Naive thymus-derived CD4-positive, alpha-beta T cell (primary cell): ENCODE measurements around the gene GMDS. TPM values are rescaled to one million over a fixed set of nuclear protein-coding genes. Genes with fewer than 3 reads are reported as not detected.

Experiments used
- ATAC-seq: fragments of 150-1000 bp; cut with Tn5 transposase; 2 replicates; pipeline ENCODE4 v1.10.0; 2021; ENCODE audit warnings: mild to moderate bottlenecking, moderate library complexity
- CTCF ChIA-PET: fragments of 350-600 bp; sonication (Branson Sonifier 250); formaldehyde crosslinking; loops from one replicate; lab custom pipeline; 2021; ENCODE audit warnings: antibody characterized with exemption; lab: Charles Lee
- POLR2A ChIA-PET: fragments of 350-600 bp; sonication (Branson Sonifier 250); formaldehyde crosslinking; loops from one replicate; lab custom pipeline; 2021; ENCODE audit warnings: antibody characterized with exemption, inconsistent platforms; lab: Charles Lee
- DNase-seq, 9 donors: peaks; one replicate each; pipeline versions ENCODE4 v3.0.0 to v3.0.0-alpha.2; 2020 to 2022; ENCODE audit warnings: mixed read lengths in 1 of 9
- H3K27ac ChIP-seq: one replicate; pipeline ENCODE4 v1.7.0; 2013; ENCODE audit warnings: mild to moderate bottlenecking, low read depth, low read length, moderate library complexity
- H3K27me3 ChIP-seq, 2 donors: one replicate each; pipeline ENCODE4 v1.7.0; 2013; ENCODE audit warnings: low read length in 2 of 2, mild to moderate bottlenecking in 2 of 2, moderate library complexity in 2 of 2; ENCODE audit not compliant: control insufficient read depth in 2 of 2, insufficient read depth in 2 of 2
- H3K36me3 ChIP-seq, 3 experiments: 1 replicate in 2 of 3; 2 replicates in 1 of 3; pipeline ENCODE4 v1.7.0; 2013; ENCODE audit warnings: low read length in 3 of 3, mild to moderate bottlenecking in 3 of 3, moderate library complexity in 1 of 3; ENCODE audit not compliant: insufficient read depth in 3 of 3, control insufficient read depth in 2 of 3
- H3K4me1 ChIP-seq, 2 donors: one replicate each; pipeline ENCODE4 v1.7.0; 2013; ENCODE audit warnings: low read length in 2 of 2, mild to moderate bottlenecking in 2 of 2, moderate library complexity in 1 of 2; ENCODE audit not compliant: control insufficient read depth in 2 of 2, insufficient read depth in 2 of 2
- H3K4me3 ChIP-seq: 2 replicates; pipeline ENCODE4 v1.7.0; 2013; ENCODE audit warnings: mild to moderate bottlenecking, low read length
- H3K9me3 ChIP-seq, 3 experiments: 1 replicate in 2 of 3; 2 replicates in 1 of 3; pipeline ENCODE4 v1.7.0; 2013; ENCODE audit warnings: low read length in 3 of 3; ENCODE audit not compliant: control insufficient read depth in 2 of 3
- H3K27ac Mint-ChIP-seq, 9 donors: one replicate each; pipeline ENCODE4 v1.8.0; 2020 to 2022; ENCODE audit warnings: mixed read lengths in 9 of 9, mild to moderate bottlenecking in 8 of 9, moderate library complexity in 5 of 9, inconsistent platforms in 2 of 9
- H3K27me3 Mint-ChIP-seq, 5 donors: one replicate each; pipeline ENCODE4 v1.8.0; 2021 to 2022; ENCODE audit warnings: mixed read lengths in 5 of 5, mild to moderate bottlenecking in 1 of 5
- H3K36me3 Mint-ChIP-seq, 5 donors: one replicate each; pipeline ENCODE4 v1.8.0; 2020 to 2022; ENCODE audit warnings: mixed read lengths in 5 of 5, mild to moderate bottlenecking in 3 of 5, inconsistent platforms in 1 of 5
- H3K4me1 Mint-ChIP-seq, 7 donors: one replicate each; pipeline ENCODE4 v1.8.0; 2020 to 2022; ENCODE audit warnings: mixed read lengths in 7 of 7, mild to moderate bottlenecking in 3 of 7, inconsistent platforms in 1 of 7
- H3K4me3 Mint-ChIP-seq, 10 donors: one replicate each; pipeline ENCODE4 v1.8.0; 2020 to 2022; ENCODE audit warnings: mild to moderate bottlenecking in 10 of 10, mixed read lengths in 10 of 10, moderate library complexity in 6 of 10, inconsistent platforms in 2 of 10
- H3K9me3 Mint-ChIP-seq, 11 donors: one replicate each; pipeline ENCODE4 v1.8.0; 2020 to 2022; ENCODE audit warnings: mixed read lengths in 11 of 11, mild to moderate bottlenecking in 4 of 11, inconsistent platforms in 1 of 11, moderate library complexity in 1 of 11
- intact Hi-C, 2 donors: fragments of 100-400 bp; cut with micrococcal nuclease; formaldehyde crosslinking; loops; one replicate each; pipeline ENCODE4 v1.15.1; 2023
- polyA plus RNA-seq, 2 donors: library from polyadenylated mRNA; unstranded; fragments of 300-500 nt; fragmentation: Illumina TruSeq; gene quantifications; one replicate each; pipeline ENCODE4 v1.2.3, GENCODE V29; 2021
- total RNA-seq, 6 experiments: library from RNA in 5 of 6; stranded (reverse) in 5 of 6; gene quantifications; 1 replicate in 5 of 6; 2 replicates in 1 of 6; pipeline ENCODE4 v1.2.3 and lab custom pipeline; 2021 to 2026

GMDS gene
- total and polyA plus RNA-seq, 7 experiments from 2014 or later: 12.7 to 33.9 (median 18.3) TPM

DNA sequence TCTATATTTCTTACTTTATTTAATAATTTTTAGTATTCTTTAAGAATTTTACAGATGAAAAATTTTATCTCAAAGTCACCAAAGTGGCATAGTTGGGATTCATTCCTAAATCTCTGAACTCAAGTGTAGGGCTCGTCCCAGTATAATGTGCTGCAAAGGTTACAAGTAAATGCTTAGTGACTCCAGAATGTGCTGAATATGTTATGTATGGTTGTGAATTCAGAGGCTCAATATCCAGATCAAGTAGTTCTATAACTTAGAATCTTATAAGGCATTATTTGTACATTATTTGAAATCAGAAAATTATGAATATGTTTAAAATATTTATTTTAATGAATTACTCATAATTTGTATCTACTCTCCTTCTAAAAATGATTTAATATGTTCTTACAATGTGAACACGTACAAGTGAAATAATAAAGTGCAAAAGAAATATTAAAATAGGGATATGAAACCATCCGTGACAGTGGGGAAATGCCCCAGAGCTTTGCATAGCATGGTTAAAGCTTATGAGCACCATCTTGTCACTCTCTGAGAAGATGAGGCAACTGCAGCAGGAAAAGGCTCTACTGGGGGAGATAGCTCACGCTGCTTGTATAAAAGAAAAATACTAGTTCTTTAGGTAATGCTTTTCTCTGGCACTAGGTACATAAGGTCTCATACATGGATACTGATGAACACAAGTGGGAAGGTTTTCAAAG is 376.7 kb downstream of the GMDS start:
- ATAC-seq: peak; percentile 54
- ChIA-PET CTCF (no interaction called here), POLR2A (no interaction called here)
- Histone ChIP-seq H3K27ac (no peak overlapping the region), H3K36me3 (no peaks in the 10 kb centered on the region), H3K4me3 (no peak overlapping the region), H3K9me3 (no peaks in the 10 kb centered on the region), H3K27me3 (no peaks in the 10 kb centered on the region), H3K4me1 (no peaks in the 10 kb centered on the region)
- Mint-ChIP-seq H3K4me3 (no peak overlapping the region), H3K27me3 (peaks cover 0 to 4% (median 0%) of the 10 kb centered on the region in 5 donors), H3K27ac (no peak overlapping the region), H3K4me1 (peaks cover 0 to 2% (median 0%) of the 10 kb centered on the region in 7 donors), H3K9me3 (no peaks in the 10 kb centered on the region), H3K36me3 (peaks cover 0 to 9% (median 0%) of the 10 kb centered on the region in 5 donors)
- DNase-seq: no peak
- intact Hi-C loops: no loop called here

DNA sequence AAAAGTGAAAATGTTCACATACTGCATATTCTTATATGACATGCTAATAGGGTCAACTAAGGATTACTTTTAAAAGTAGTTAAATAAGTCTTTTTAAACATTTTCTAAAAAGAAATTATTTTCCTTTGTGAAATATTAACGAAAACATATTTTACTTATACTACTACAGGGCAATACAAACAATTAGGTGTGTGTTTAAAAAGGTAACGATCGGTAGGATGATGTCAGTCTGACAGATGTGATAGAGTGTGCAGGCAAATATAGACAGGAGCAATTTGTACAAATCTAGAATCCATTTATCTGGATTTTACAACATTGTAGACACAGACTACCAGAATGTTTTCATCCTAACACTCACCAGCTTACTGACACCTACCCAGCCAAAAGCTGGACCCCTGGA is 378.2 kb downstream of the GMDS start:
- POLR2A ChIA-PET: no interaction called here
- peaks cover 0 to 9% (median 0%) of the 10 kb centered on the region in 5 donors for H3K36me3 Mint-ChIP-seq

DNA sequence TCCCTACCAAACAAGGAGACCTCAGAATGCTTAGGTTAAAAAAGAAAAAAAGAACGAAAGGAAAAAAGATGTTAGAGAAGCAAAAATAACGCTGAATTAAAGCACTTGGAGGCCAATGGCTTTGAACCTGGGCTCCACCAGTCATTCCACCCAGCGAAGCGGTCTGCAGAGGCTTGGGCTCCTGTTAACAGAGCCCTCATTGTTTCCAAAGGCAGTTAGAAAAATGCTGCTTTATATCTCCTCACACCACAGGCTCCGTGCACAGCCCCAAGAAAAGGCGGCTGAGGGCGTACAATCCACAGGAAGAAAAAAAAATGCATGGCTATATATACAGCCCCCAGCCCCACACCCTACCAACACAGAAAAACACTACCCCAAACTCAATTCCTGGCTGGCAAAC is 379.8 kb downstream of the GMDS start:
- CTCF ChIA-PET: no interaction called here
- H3K4me1 ChIP-seq: no peaks in the 10 kb centered on the region

More for the DNA sequence above, 378.2 kb downstream of the GMDS start:
- Mint-ChIP-seq H3K27me3 (peaks cover 0 to 4% (median 0%) of the 10 kb centered on the region in 5 donors), H3K4me3 (no peak overlapping the region), H3K4me1 (peaks cover 0 to 2% (median 0%) of the 10 kb centered on the region in 7 donors), H3K27ac (no peak overlapping the region), H3K9me3 (no peaks in the 10 kb centered on the region)
- Histone ChIP-seq H3K27ac (no peak overlapping the region), H3K27me3 (no peaks in the 10 kb centered on the region), H3K4me3 (no peak overlapping the region), H3K36me3 (no peaks in the 10 kb centered on the region), H3K9me3 (no peaks in the 10 kb centered on the region), H3K4me1 (no peaks in the 10 kb centered on the region)
- intact Hi-C loops: no loop called here
- DNase-seq (no peak), ATAC-seq (no peak)
- CTCF ChIA-PET: no interaction called here

DNA sequence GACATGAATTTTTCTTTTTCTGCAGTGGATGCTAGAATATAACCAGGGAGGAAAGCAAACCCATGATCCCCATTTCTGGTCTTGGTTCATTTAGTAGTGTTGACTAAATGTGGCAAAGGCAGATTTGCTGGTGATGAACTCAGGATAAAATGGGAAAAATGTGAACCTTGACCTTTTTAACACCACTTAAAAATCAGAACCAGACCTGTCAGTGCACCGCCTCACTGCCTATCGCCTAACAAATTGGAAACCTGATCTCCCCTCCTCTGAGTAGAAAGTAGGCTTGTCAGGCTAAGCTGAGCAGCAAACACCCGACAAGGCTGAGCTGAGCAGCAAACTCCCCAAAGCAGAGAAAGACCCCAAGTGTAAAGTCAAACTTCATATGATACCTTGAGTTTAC is 380.9 kb downstream of the GMDS start:
- intact Hi-C loops: no loop called here
- no peak for DNase-seq
- Histone ChIP-seq H3K9me3 (no peaks in the 10 kb centered on the region), H3K4me3 (no peak overlapping the region), H3K27ac (no peak overlapping the region), H3K27me3 (no peaks in the 10 kb centered on the region), H3K36me3 (no peaks in the 10 kb centered on the region), H3K4me1 (no peaks in the 10 kb centered on the region)
- Mint-ChIP-seq H3K27me3 (peaks cover 0 to 4% (median 0%) of the 10 kb centered on the region in 5 donors), H3K4me1 (peaks cover 0 to 2% (median 0%) of the 10 kb centered on the region in 7 donors), H3K36me3 (peaks cover 0 to 11% (median 0%) of the 10 kb centered on the region in 5 donors), H3K4me3 (no peak overlapping the region), H3K9me3 (no peaks in the 10 kb centered on the region), H3K27ac (no peak overlapping the region)
- ChIA-PET CTCF (no interaction called here), POLR2A (no interaction called here)
- no peak for ATAC-seq

More for the DNA sequence above, 379.8 kb downstream of the GMDS start:
- intact Hi-C loops: no loop called here
- no peak for ATAC-seq
- no peaks in the 10 kb centered on the region for H3K27me3 ChIP-seq
- no peak overlapping the region for H3K27ac ChIP-seq
- Mint-ChIP-seq H3K4me1 (peaks cover 0 to 2% (median 0%) of the 10 kb centered on the region in 7 donors), H3K9me3 (no peaks in the 10 kb centered on the region), H3K27ac (no peak overlapping the region), H3K4me3 (no peak overlapping the region), H3K27me3 (peaks cover 0 to 4% (median 0%) of the 10 kb centered on the region in 5 donors), H3K36me3 (peaks cover 0 to 11% (median 0%) of the 10 kb centered on the region in 5 donors)
- no peak for DNase-seq
- no peaks in the 10 kb centered on the region for H3K36me3 ChIP-seq
- no peaks in the 10 kb centered on the region for H3K9me3 ChIP-seq
- POLR2A ChIA-PET: no interaction called here
- no peak overlapping the region for H3K4me3 ChIP-seq

DNA sequence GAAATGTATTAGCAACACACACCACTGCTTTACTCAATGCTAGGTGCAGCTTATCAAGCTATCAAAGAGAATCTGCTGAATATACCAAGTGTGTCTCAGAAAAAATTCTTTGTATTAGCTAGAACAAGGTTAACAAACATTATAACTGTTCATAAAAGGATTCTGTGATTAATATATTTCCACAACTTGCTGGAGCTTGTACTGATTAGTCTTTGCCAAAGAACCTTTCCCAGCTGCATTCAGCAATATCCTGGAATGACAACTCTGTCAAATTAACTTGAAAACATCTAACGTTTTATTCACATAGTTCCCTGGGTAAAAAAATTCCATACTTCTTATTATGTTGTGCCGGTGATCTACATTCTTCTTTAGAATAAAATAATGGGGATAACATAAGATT is 383.0 kb downstream of the GMDS start:
- no peak overlapping the region for H3K27ac ChIP-seq
- no peak overlapping the region for H3K4me3 Mint-ChIP-seq
- intact Hi-C loops: no loop called here
- H3K4me3 ChIP-seq: no peak overlapping the region
- H3K36me3 Mint-ChIP-seq: peaks cover 0 to 5% (median 0%) of the 10 kb centered on the region in 5 donors
- H3K36me3 ChIP-seq: no peaks in the 10 kb centered on the region
- H3K27me3 Mint-ChIP-seq: peaks cover 0 to 4% (median 0%) of the 10 kb centered on the region in 5 donors
- H3K9me3 Mint-ChIP-seq: no peaks in the 10 kb centered on the region
- no peaks in the 10 kb centered on the region for H3K9me3 ChIP-seq
- CTCF ChIA-PET: interaction anchor here (0.9 kb wide), 1 partner anchor 262 kb away, joined by 3 read pairs; no protein-coding TSS in a partner anchor
- ATAC-seq (no peak), DNase-seq (no peak)
- H3K4me1 ChIP-seq: no peaks in the 10 kb centered on the region
- H3K4me1 Mint-ChIP-seq: peaks cover 0 to 4% (median 0%) of the 10 kb centered on the region in 7 donors
- no peaks in the 10 kb centered on the region for H3K27me3 ChIP-seq
- POLR2A ChIA-PET: no interaction called here
- no peak overlapping the region for H3K27ac Mint-ChIP-seq

DNA sequence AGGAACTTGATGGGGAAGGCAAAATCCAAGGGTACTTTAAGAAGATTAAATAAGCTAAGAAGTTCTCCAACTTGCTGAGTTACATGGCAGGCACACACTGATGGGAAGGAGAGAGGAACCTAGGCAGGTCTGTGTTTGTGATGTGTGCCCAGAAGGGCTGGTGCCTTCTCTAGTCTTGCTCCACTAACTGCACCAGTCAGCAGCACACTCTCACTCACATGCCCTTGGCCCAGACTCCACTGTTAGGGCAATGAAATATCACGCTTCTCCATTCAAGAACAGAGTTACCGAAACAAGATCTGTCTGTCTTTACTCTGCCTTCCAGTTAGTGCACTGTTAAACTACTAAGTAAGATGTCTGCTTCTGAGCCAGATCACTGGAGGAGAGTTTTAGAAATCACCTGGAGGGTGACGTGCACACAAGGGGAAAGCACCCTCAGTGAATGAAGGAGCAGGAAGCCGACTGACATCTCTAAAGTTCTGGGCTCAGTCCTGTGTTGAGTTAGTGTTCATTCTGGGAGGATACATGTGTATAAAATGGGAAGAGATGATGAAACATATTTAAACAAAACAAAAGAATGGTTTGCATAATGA is 384.6 kb downstream of the GMDS start:
- H3K36me3 Mint-ChIP-seq: peaks cover 0 to 7% (median 0%) of the 10 kb centered on the region in 5 donors
- ATAC-seq (no peak), DNase-seq (no peak)
- peaks cover 0 to 4% (median 0%) of the 10 kb centered on the region in 5 donors for H3K27me3 Mint-ChIP-seq
- POLR2A ChIA-PET: no interaction called here
- no peak overlapping the region for H3K4me3 Mint-ChIP-seq
- H3K27me3 ChIP-seq: no peaks in the 10 kb centered on the region
- intact Hi-C loops: no loop called here
- H3K4me1 ChIP-seq: no peaks in the 10 kb centered on the region
- no peaks in the 10 kb centered on the region for H3K36me3 ChIP-seq
- no peaks in the 10 kb centered on the region for H3K9me3 Mint-ChIP-seq
- H3K4me3 ChIP-seq: no peak overlapping the region
- no peak overlapping the region for H3K27ac Mint-ChIP-seq
- H3K4me1 Mint-ChIP-seq: peaks cover 0 to 4% (median 0%) of the 10 kb centered on the region in 7 donors
- H3K9me3 ChIP-seq: no peaks in the 10 kb centered on the region
- CTCF ChIA-PET: no interaction called here
- H3K27ac ChIP-seq: no peak overlapping the region
